OCI-LY1 (cell line): ENCODE data around the gene MORN3.

Experiments used
- H2AFZ ChIP-seq: fragments of 200-600 bp; sonication (generic), shearing (Covaris generic); 2 replicates; pipeline ENCODE4 v1.6.0; 2014; ENCODE audit warnings: antibody characterized with exemption, mild to moderate bottlenecking, low read length
- H3F3A ChIP-seq: fragments of 200-600 bp; sonication (generic), shearing (Covaris generic); 2 replicates; pipeline ENCODE4 v1.6.0; 2014; ENCODE audit warnings: mild to moderate bottlenecking, antibody characterized with exemption, low read length, moderate library complexity; ENCODE audit not compliant: insufficient read depth
- H3K27ac ChIP-seq: fragments of 200-600 bp; sonication (generic); 2 replicates; pipeline ENCODE4 v1.5.1; 2014; ENCODE audit warnings: low read length, mixed run types, mild to moderate bottlenecking, low read depth; ENCODE audit not compliant: poor library complexity, severe bottlenecking
- H3K27me3 ChIP-seq: fragments of 200-600 bp; sonication (generic); 2 replicates; pipeline ENCODE4 v1.6.0; 2014; ENCODE audit warnings: antibody characterized with exemption, mild to moderate bottlenecking, low read length, moderate library complexity; ENCODE audit not compliant: insufficient read depth
- H3K36me3 ChIP-seq: fragments of 200-600 bp; sonication (generic); 2 replicates; pipeline ENCODE4 v1.6.1; 2014; ENCODE audit warnings: mild to moderate bottlenecking, antibody characterized with exemption, low read length, moderate library complexity, mixed read lengths; ENCODE audit not compliant: insufficient read depth
- H3K4me1 ChIP-seq: fragments of 200-600 bp; sonication (generic); 2 replicates; pipeline ENCODE4 v1.5.1; 2014; ENCODE audit warnings: mild to moderate bottlenecking, low read length, moderate library complexity; ENCODE audit not compliant: insufficient read depth, severe bottlenecking
- H3K4me2 ChIP-seq: fragments of 200-600 bp; sonication (generic), shearing (Covaris generic); 2 replicates; pipeline ENCODE4 v1.6.1; 2014; ENCODE audit warnings: low read length
- H3K4me3 ChIP-seq: fragments of 200-600 bp; sonication (generic); 2 replicates; pipeline ENCODE4 v1.5.1; 2014; ENCODE audit warnings: low read length, low read depth, mild to moderate bottlenecking, mixed read lengths; ENCODE audit not compliant: poor library complexity, severe bottlenecking
- H3K79me2 ChIP-seq: fragments of 200-600 bp; shearing (Covaris generic); 2 replicates; pipeline ENCODE4 v1.6.1; 2016; ENCODE audit warnings: mixed run types, low read length, mixed read lengths; ENCODE audit not compliant: insufficient read depth
- H3K9ac ChIP-seq: fragments of 200-600 bp; sonication (generic), shearing (Covaris generic); 2 replicates; pipeline ENCODE4 v1.6.1; 2014; ENCODE audit warnings: mild to moderate bottlenecking, low read length, mixed read lengths
- H3K9me2 ChIP-seq: fragments of 200-600 bp; sonication (generic), shearing (Covaris generic); 2 replicates; pipeline ENCODE4 v1.6.1; 2014; ENCODE audit warnings: low read depth, mild to moderate bottlenecking, low read length, mixed read lengths
- H3K9me3 ChIP-seq: fragments of 200-600 bp; shearing (Covaris generic); 2 replicates; pipeline ENCODE4 v1.6.1; 2014; ENCODE audit warnings: low read length, mixed read lengths
- H4K20me1 ChIP-seq: fragments of 200-600 bp; sonication (generic), shearing (Covaris generic); 2 replicates; pipeline ENCODE4 v1.6.0; 2016; ENCODE audit warnings: mild to moderate bottlenecking, low read length; ENCODE audit not compliant: insufficient read depth
- CTCF ChIP-seq: fragments of 200-600 bp; sonication (generic), shearing (Covaris generic); IDR thresholded peaks from 2 replicates; pipeline ENCODE4 v1.5.1; 2017; ENCODE audit warnings: mild to moderate bottlenecking, antibody characterized with exemption, low read length, moderate library complexity, mixed read lengths
- EZH2 ChIP-seq: fragments of 200-600 bp; sonication (generic), shearing (Covaris generic); IDR thresholded peaks from 2 replicates; pipeline ENCODE4 v1.8.0; 2017; ENCODE audit warnings: borderline replicate concordance, mixed run types, mild to moderate bottlenecking, antibody characterized with exemption, low read length, moderate library complexity, mixed read lengths

The MORN3 gene

DNA sequence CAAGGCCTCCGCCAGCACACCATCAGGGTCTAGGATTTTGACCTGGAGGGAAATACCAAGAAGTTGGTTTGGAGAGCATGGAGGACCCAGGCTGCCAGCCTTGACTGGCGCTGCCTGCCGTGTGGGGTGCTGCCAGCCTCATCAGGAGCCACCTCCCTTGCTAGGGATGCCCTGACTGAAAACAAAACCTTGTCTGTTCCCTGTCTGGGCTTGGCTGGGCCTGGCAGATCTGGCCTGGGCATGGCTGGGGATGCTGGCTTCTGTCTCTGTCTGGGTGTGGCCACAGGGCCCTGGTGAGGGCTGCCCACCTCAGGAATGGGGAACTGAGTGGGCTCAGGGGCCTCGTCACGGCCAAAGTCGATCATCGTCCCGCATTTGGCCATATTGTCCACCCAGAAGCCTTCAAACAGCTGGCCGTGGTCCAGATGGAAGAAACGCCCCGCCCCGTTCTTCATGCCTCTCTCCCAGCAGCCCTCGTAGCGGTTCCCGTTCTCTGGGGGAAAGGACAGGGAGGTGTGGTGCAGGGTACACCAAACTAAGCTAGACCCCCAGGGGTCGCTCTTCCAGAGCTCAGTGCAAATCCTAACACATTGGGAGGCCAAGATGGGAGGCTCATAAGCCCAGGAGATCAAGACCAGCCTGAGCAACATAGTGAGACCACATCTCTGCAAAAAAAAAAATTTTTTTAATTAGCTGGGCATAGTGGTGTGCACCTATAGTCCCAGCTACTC is 16.5 kb downstream of the MORN3 start:
- H4K20me1 ChIP-seq = no peaks in the 10 kb centered on the region
- H3K4me1 ChIP-seq = peaks cover 1% of the 10 kb centered on the region
- H3K9me2 ChIP-seq = no peaks in the 10 kb centered on the region
- H3K4me2 ChIP-seq = no peak overlapping the region
- H3K9ac ChIP-seq = no peak overlapping the region
- H3K36me3 ChIP-seq = no peaks in the 10 kb centered on the region
- H3F3A ChIP-seq = no peaks in the 10 kb centered on the region
- TF ChIP-seq CTCF = peak; percentile 25; the same call in 1 of the 2 replicates
- no peak for TF ChIP-seq EZH2
- no peaks in the 10 kb centered on the region for H3K27me3 ChIP-seq
- no peak overlapping the region for H3K4me3 ChIP-seq
- no peak overlapping the region for H2AFZ ChIP-seq
- H3K9me3 ChIP-seq = no peaks in the 10 kb centered on the region
- no peaks in the 10 kb centered on the region for H3K79me2 ChIP-seq
- no peak overlapping the region for H3K27ac ChIP-seq

- Histone ChIP-seq H3K4me1 (no peaks in the 10 kb centered on the region), H3K9me3 (no peaks in the 10 kb centered on the region), H3K27ac (no peak overlapping the region), H3K79me2 (no peaks in the 10 kb centered on the region), H3F3A (no peaks in the 10 kb centered on the region), H3K9ac (no peak overlapping the region), H4K20me1 (no peaks in the 10 kb centered on the region), H3K4me3 (no peak overlapping the region), H3K36me3 (no peaks in the 10 kb centered on the region), H2AFZ (no peak overlapping the region), H3K9me2 (no peaks in the 10 kb centered on the region), H3K27me3 (no peaks in the 10 kb centered on the region), H3K4me2 (no peak overlapping the region)
- TF ChIP-seq CTCF (no peak), EZH2 (no peak)
Measured at GRCh38 chr12:121651320-121651719, 18.1 kb downstream of the MORN3 start.

DNA sequence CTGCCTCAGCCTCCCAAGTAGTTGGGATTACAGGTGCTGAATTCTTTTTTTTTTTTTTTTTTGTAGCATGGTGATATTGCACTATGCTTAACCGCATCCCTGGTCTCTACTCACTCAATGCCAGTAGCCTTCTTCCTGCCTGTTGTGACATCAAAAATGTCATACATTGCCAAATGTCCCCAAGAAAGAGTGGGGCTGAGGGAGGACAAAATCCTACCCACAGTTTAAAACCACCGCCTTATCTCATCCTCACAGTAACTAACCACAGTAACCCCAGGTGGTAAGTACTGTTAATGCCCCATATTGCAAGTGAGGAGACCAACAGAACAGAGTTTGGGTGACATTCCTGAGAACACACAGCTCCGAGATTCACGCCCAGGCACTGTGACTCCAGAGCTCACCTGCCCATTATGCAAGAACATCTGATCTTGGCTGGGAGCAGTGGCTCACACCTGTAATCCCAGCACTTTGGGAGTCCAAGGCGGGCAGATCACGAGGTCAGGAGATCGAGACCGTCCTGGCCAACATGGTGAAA is 19.6 kb downstream of the MORN3 start:
- H3K9me2 ChIP-seq = no peaks in the 10 kb centered on the region
- H3K27me3 ChIP-seq = no peaks in the 10 kb centered on the region
- no peaks in the 10 kb centered on the region for H3F3A ChIP-seq
- no peaks in the 10 kb centered on the region for H3K36me3 ChIP-seq
- H3K79me2 ChIP-seq = no peaks in the 10 kb centered on the region
- no peak for TF ChIP-seq EZH2
- TF ChIP-seq CTCF = no peak
- H3K4me2 ChIP-seq = no peak overlapping the region
- no peak overlapping the region for H3K27ac ChIP-seq
- no peak overlapping the region for H3K9ac ChIP-seq
- no peaks in the 10 kb centered on the region for H3K9me3 ChIP-seq
- no peaks in the 10 kb centered on the region for H3K4me1 ChIP-seq
- H4K20me1 ChIP-seq = no peaks in the 10 kb centered on the region
- H2AFZ ChIP-seq = no peak overlapping the region
- no peak overlapping the region for H3K4me3 ChIP-seq
